AG09309 (cell line): Measurements from ENCODE around the gene WDFY3.

Experiments used
- DNase-seq: peaks from one replicate; pipeline ENCODE4 v3.0.0-alpha.2; 2010; ENCODE audit warnings: low read depth
- H3K4me3 ChIP-seq: 2 replicates; pipeline ENCODE4 v1.5.1; 2011; ENCODE audit warnings: mild to moderate bottlenecking, low read depth, low read length, moderate library complexity; ENCODE audit not compliant: control insufficient read depth
- CTCF ChIP-seq: IDR thresholded peaks from 2 replicates; pipeline ENCODE4 v1.5.1; 2011; ENCODE audit warnings: mild to moderate bottlenecking, low read depth, low read length, inconsistent platforms; ENCODE audit not compliant: insufficient read depth, control insufficient read depth; ENCODE audit errors: missing control alignments

WDFY3 gene

GRCh38 chr4:84901740-84902281 is 64.7 kb downstream of the WDFY3 start:
- no peak for TF ChIP-seq CTCF
- no peak for DNase-seq
- no peak overlapping the region for H3K4me3 ChIP-seq

- TF ChIP-seq CTCF, result no peak
- no peak overlapping the region for H3K4me3 ChIP-seq
- no peak for DNase-seq
Measured at GRCh38 chr4:84901173-84901572, 65.3 kb downstream of the WDFY3 start.

GRCh38 chr4:84899616-84900015 is 66.9 kb downstream of the WDFY3 start:
- no peak for DNase-seq
- no peak for TF ChIP-seq CTCF
- no peak overlapping the region for H3K4me3 ChIP-seq

GRCh38 chr4:84897516-84897915 is 69.0 kb downstream of the WDFY3 start:
- no peak overlapping the region for H3K4me3 ChIP-seq
- TF ChIP-seq CTCF, result no peak
- DNase-seq, result no peak

GRCh38 chr4:84895283-84895682 is 71.2 kb downstream of the WDFY3 start:
- no peak for DNase-seq
- no peak overlapping the region for H3K4me3 ChIP-seq
- TF ChIP-seq CTCF, result no peak

GRCh38 chr4:84894621-84895020 is 71.9 kb downstream of the WDFY3 start:
- no peak for TF ChIP-seq CTCF
- no peak for DNase-seq
- H3K4me3 ChIP-seq, result no peak overlapping the region

- no peak overlapping the region for H3K4me3 ChIP-seq
- DNase-seq, result no peak
- TF ChIP-seq CTCF, result no peak
Measured at GRCh38 chr4:84892950-84893349, 73.5 kb downstream of the WDFY3 start.
